Skeletal muscle satellite cell (primary cell): ENCODE measurements around the gene ATP6V1B1.

Source experiments
- H3K27me3 ChIP-seq: 2 replicates; pipeline ENCODE4 v1.7.0; 2013; ENCODE audit warnings: low read length; ENCODE audit not compliant: control insufficient read depth, insufficient read depth
- H3K36me3 ChIP-seq: 2 replicates; pipeline ENCODE4 v1.7.0; 2013; ENCODE audit warnings: mild to moderate bottlenecking, control low read depth, low read length; ENCODE audit not compliant: insufficient read depth
- H3K4me1 ChIP-seq: 2 replicates; pipeline ENCODE4 v1.7.0; 2013; ENCODE audit warnings: low read length; ENCODE audit not compliant: control insufficient read depth, insufficient read depth
- H3K4me2 ChIP-seq: 2 replicates; pipeline ENCODE4 v1.7.0; 2013; ENCODE audit warnings: mild to moderate bottlenecking, low read length
- H3K4me3 ChIP-seq: 2 replicates; pipeline ENCODE4 v1.7.0; 2013; ENCODE audit warnings: low read length
- H3K9ac ChIP-seq: 2 replicates; pipeline ENCODE4 v1.7.0; 2013; ENCODE audit warnings: mild to moderate bottlenecking, low read depth, low read length, moderate library complexity
- H3K9me3 ChIP-seq: replicated peaks from 2 replicates; pipeline ENCODE4 v1.7.0; 2013; ENCODE audit warnings: mild to moderate bottlenecking, control low read depth, low read length

The ATP6V1B1 gene

DNA sequence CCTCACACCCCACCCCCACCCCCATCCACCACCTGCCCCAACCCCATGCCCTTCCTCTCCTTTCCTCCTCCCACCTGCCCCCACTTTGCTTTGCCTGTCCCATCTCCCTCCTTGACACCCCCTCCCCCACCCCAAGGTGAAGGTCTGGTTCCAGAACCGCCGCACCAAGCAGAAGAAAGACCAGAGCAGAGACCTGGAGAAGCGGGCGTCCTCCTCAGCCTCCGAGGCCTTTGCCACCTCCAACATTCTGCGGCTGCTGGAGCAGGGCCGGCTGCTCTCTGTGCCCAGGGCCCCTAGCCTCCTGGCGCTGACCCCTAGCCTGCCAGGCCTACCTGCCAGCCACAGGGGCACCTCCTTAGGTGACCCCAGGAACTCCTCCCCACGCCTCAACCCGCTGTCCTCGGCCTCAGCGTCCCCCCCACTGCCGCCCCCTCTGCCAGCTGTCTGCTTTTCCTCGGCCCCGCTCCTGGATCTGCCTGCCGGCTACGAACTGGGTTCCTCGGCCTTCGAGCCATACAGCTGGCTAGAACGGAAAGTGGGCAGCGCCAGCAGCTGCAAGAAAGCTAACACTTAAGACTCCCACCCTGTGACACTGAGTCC lies 3.0 kb upstream of the ATP6V1B1 start:
- no peak overlapping the region for H3K4me3 ChIP-seq
- no peak overlapping the region for H3K9ac ChIP-seq
- H3K36me3 ChIP-seq = no peaks in the 10 kb centered on the region
- no peaks in the 10 kb centered on the region for H3K9me3 ChIP-seq
- H3K27me3 ChIP-seq = no peaks in the 10 kb centered on the region
- no peak overlapping the region for H3K4me2 ChIP-seq
- H3K4me1 ChIP-seq = no peaks in the 10 kb centered on the region

DNA sequence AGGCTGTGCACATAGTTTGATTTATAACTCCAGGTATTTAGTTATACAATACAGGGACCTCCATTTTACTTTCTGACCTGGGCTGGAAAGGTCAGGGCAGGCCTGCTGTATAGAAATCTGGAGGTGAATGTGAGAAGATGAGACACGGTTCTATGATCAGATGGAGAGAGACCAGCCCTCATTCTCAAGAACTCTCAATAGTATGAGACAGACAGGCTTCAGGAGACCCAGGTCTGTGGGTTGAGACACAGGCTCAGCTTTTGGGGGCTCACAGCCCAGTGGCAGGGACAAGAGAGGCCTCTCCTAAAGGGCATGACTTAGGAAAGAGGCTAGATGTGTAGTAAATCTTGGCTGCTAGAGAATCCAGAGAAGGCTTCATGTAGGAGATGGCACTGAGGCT lies 719 bp upstream of the ATP6V1B1 start:
- H3K9ac ChIP-seq = no peak overlapping the region
- H3K4me2 ChIP-seq = no peak overlapping the region
- no peaks in the 10 kb centered on the region for H3K9me3 ChIP-seq
- no peaks in the 10 kb centered on the region for H3K36me3 ChIP-seq
- H3K4me1 ChIP-seq = no peaks in the 10 kb centered on the region
- no peaks in the 10 kb centered on the region for H3K27me3 ChIP-seq
- no peak overlapping the region for H3K4me3 ChIP-seq

DNA sequence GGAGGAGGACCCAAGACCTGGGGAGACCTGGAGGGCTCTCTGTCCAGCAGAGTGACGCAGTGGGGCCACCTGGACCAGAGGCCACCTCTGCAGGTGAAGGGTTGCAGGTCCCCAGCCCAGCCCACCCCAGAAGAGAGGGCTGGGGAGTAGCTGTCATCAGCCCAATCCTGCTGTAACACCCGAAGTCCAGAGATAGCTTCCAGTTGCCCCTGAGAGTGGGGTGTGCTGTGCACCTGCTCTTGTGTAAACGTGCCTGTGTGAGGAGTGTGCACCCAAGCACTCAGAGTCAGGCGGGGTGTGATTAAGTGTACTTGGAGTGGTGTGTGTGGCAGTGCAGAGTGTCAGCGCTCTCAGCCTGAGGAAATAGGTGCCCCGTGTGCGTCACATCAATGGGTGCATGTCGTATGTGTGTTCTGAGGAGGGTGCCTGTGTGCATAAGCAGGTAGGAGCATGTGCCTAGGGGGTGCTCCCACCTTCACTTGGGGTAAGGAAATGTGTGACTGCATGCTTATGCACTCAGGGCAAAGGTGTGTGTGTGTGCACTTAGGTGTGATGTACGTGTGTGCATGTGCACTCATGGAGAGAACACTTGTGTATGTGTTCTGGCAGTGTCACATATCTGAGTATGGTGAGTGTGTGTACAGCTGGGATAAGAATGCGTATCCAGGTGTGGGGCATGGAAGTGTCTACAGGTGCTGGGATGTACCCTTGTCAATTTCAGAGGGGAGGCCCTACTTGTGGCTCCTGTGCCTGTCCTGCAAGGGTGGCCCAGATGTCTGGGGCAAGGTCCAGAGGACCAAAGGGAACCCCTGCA lies 672 bp downstream of the ATP6V1B1 start:
- no peak overlapping the region for H3K9ac ChIP-seq
- H3K36me3 ChIP-seq = no peaks in the 10 kb centered on the region
- no peak overlapping the region for H3K4me2 ChIP-seq
- no peaks in the 10 kb centered on the region for H3K27me3 ChIP-seq
- no peaks in the 10 kb centered on the region for H3K9me3 ChIP-seq
- no peak overlapping the region for H3K4me3 ChIP-seq
- no peaks in the 10 kb centered on the region for H3K4me1 ChIP-seq

DNA sequence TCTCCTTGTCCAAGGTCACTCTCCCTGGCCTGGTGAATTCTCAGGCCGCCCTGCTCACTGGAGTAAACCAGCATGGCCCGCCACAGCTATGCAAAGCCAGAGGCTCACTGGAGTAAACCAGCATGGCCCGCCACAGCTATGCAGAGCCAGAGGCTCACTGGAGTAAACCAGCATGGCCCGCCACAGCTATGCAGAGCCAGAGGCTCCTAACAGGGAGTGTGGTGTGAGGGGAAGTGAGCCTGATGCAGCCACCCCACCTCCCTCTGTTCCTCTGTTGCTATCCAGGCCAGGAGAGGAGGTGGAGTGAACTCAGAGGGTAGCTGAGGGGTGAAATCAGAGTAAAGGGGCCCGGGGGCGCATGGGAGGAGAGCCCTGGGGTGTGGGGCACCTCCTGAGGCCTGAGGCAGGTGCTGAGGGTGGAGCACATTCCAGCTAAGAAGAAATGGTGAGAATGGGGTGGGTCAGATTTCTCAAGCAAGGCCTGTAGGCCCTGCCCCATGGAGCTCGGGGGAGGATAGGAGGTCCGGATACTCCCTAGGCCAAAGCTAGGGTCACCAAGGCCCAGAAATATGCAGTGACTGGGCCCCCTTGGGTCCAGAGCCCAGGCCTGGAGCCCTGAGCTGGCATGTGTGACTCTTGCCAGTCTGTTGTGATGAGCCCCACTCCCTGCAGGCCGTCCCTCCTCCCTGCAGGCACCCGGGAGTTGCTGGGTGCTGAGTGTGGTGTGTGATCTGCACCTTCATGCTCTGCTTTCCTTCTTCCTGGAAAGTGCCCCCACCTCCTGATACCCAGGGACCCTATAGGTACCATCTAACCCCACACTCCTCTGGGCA lies 1.5 kb downstream of the ATP6V1B1 start:
- Histone ChIP-seq H3K27me3 (no peaks in the 10 kb centered on the region), H3K9me3 (no peaks in the 10 kb centered on the region), H3K4me3 (no peak overlapping the region), H3K4me2 (no peak overlapping the region), H3K4me1 (no peaks in the 10 kb centered on the region), H3K36me3 (no peaks in the 10 kb centered on the region), H3K9ac (no peak overlapping the region)

DNA sequence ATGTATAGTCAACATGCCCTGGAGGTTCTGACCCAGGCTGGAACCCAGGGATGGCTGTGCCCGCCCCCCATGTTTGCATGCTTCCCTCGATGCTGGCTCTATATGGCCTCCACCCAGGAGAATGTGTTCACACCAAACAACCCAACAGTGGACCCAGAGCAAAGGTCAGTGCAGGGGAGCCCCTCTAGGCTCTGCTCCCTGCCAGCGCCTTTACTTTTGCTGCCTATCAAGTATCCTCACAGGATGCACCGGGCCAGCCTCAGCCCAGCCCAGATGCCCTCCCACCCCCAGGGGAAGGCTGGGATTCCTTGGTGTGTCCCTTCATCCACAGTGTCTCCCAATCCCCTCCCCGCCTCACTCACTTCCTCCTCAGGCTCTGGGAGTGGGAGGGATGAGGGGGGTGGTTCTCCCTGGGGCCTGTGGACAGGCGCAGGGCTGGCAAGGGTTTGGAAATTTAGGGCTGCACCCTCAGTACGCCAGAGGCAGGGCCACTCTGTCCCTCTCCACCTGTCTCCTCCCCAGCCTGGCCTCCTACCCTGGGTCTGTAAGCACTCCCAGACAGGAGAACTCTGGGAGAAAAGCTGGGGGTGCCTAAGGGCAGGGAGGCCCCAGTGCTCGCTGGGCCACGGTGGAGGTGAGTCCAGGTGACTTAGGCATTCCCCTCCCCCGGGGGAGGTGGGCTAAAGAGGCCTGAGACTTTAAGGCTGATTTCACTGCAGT lies 2.3 kb downstream of the ATP6V1B1 start:
- no peak overlapping the region for H3K4me2 ChIP-seq
- no peaks in the 10 kb centered on the region for H3K36me3 ChIP-seq
- H3K4me1 ChIP-seq = no peaks in the 10 kb centered on the region
- no peak overlapping the region for H3K9ac ChIP-seq
- H3K9me3 ChIP-seq = no peaks in the 10 kb centered on the region
- no peaks in the 10 kb centered on the region for H3K27me3 ChIP-seq
- no peak overlapping the region for H3K4me3 ChIP-seq

DNA sequence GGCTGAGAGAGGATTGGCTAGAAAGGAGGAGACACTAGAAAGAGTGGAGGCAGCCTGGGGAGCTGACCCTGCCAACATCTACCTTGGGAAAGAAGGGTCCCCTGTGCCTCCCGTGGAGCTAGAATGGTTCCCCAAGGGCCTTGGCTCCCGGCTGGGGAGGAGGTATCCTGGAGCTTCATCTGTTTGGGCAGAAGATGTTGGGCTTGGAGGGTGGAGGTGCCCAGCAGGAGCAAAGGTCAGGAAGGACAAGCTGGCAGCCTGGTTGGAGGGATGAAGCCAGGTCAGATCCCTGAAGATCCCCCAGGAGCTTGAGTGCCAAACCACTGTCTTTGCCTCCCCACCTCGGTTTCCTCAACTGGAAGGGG lies 2.9 kb downstream of the ATP6V1B1 start:
- no peak overlapping the region for H3K9ac ChIP-seq
- H3K4me3 ChIP-seq = no peak overlapping the region
- no peaks in the 10 kb centered on the region for H3K4me1 ChIP-seq
- no peaks in the 10 kb centered on the region for H3K9me3 ChIP-seq
- H3K36me3 ChIP-seq = no peaks in the 10 kb centered on the region
- H3K27me3 ChIP-seq = no peaks in the 10 kb centered on the region
- H3K4me2 ChIP-seq = no peak overlapping the region

DNA sequence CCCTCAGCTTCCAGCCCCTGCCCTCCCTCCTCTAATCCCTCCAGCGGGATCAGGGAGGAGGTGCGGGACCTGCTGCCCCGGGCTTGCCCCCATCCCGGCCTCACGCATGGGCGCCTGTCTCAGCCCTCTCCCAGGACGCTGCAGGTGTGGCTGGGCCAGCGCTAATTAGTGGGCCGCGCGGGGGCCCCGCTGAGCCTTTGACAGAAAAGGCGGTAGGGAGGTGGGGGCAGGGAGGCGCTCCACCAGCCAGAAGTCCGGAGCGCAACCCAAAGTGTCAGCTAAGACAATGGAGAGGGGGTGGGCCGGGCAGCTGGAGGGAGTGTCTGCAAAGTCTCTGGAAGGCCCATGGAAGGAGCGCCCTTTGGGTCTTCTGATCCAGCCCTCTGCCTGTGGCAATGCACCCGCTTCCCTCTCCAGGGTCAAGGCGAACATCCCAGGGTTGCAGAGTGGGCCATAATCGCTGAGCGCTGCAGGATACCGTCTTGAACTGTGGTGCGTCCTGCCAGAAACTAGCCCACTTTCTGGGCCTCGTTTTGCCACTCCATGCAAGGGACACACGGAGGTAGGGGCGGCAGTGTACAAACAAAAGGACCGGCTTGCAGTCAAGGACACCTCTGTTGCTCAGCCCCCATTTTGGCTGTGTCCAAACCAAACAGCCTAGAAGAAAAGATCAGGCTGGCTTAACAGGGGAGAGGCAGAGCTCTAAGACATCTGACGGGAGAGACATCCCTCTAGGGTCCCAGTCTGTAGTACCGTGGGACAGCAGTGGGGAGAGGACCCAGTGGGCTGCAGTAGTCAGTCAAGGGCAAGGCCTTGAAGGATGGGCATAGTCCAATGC lies 3.5 kb downstream of the ATP6V1B1 start:
- Histone ChIP-seq H3K9me3 (no peaks in the 10 kb centered on the region), H3K4me3 (no peak overlapping the region), H3K36me3 (no peaks in the 10 kb centered on the region), H3K4me2 (no peak overlapping the region), H3K9ac (no peak overlapping the region), H3K4me1 (no peaks in the 10 kb centered on the region), H3K27me3 (no peaks in the 10 kb centered on the region)

DNA sequence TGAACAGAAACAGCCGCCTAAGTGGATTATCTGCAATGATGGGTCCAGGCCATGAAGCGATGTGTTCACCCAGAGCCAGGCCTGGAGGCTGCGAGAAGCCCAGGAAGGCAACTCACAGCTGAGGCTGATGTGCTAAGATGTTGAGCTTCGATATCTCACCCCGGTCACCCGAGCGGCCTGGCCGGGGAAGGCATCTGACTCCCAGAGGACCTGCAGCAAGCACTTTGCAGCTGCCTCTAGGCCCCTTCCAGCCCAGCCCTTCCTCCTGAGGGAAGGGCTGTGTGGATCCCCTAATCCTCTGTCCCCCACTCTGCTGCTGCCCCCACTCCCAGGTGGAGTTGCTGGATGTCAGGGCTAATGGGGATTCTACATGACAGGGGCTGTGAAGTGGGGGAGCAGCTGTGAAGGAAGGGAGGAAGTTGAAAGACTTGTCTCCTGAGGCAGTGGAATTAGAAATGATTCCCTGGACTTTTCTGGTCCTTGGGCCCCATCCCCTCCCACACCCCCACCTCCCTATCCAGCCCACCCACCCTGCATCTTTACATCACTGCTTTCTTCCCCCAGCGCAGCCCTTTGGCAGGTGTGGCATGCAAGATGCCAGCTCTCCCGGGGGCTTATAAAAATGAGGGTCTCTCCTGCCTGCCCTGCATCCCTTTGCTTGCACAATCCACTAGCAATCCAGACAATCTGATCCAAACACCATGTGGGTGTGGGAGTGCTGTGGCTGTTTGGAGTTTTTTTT lies 4.3 kb downstream of the ATP6V1B1 start:
- Histone ChIP-seq H3K4me1 (no peaks in the 10 kb centered on the region), H3K9ac (no peak overlapping the region), H3K36me3 (no peaks in the 10 kb centered on the region), H3K27me3 (no peaks in the 10 kb centered on the region), H3K4me2 (no peak overlapping the region), H3K9me3 (no peaks in the 10 kb centered on the region), H3K4me3 (no peak overlapping the region)

DNA sequence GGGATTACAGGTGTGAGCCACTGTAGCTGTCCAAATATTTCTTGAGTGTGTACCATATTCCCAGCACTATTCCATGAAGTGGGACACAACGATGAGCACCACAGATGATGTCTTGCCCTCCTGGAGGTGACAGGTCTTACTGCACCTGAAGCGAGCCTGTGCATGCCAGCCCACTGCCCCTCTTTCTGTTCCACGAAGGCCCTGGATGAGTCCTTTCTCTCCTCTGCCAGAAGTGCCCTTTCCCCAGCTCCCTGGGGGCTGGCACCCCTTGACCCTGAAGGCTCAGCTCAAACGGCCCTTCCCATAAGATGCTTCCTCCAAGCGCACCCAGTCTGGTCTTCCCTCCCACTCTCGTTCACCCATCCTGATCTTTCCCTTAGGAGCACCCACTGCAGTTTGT lies 5.5 kb downstream of the ATP6V1B1 start:
- Histone ChIP-seq H3K4me2 (no peak overlapping the region), H3K9ac (no peak overlapping the region), H3K9me3 (no peaks in the 10 kb centered on the region), H3K27me3 (no peaks in the 10 kb centered on the region), H3K36me3 (no peaks in the 10 kb centered on the region), H3K4me1 (peaks cover 5% of the 10 kb centered on the region), H3K4me3 (no peak overlapping the region)

DNA sequence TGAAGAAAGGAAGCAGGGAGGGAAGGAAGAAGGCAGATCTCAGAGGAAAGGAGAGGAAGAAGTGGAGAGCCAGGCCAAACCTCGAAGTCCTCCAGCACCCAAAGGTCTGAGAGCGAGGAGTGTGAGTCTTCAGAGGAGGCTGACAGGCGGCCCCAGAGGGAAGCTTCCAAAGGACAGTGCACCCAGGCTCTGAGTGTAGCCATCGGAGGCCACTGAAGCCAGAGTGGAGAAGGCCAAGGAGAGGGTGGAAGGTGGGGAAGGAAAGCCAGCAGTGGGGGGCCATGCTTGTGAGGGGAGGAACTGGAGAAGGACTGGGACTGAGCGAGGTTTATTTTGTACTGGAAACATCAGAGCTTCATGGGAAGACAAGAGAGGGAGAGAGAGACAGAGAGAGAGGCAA lies 6.0 kb downstream of the ATP6V1B1 start:
- H3K27me3 ChIP-seq = no peaks in the 10 kb centered on the region
- H3K9me3 ChIP-seq = no peaks in the 10 kb centered on the region
- no peaks in the 10 kb centered on the region for H3K36me3 ChIP-seq
- H3K4me3 ChIP-seq = no peak overlapping the region
- peaks cover 5% of the 10 kb centered on the region for H3K4me1 ChIP-seq
- H3K9ac ChIP-seq = no peak overlapping the region
- no peak overlapping the region for H3K4me2 ChIP-seq
